NCI-H2107 (cell line): Measurements from ENCODE around the gene ZFR2.
A peak's percentile ranks its signal among the peaks of the same experiment; 100 is the strongest.

ENCODE experiments used
- DNase-seq: peaks from one replicate; lab custom pipeline; 2025; lab: John Stamatoyannopoulos, UW

Gene ZFR2

DNA sequence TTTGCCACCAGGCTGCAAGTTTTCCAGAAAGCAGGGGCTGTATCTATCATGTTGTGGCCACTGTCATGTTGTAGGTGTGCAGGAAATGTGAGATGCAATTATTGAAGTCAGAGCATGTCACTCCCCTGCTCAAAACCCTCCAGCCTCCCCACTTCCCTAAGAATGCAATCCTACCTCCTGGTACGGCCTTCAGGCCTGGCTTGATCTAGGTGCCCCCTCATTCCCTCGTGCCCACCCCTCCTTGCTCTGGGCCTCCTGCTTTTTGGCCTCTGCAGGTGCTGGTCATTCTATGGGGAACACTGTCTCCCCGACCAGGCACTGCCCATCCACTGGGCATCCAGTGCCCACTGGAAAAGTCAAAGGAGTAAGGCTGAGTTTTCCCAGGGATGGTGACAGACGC lies 54.2 kb downstream of the ZFR2 start:
- no peak for DNase-seq

DNA sequence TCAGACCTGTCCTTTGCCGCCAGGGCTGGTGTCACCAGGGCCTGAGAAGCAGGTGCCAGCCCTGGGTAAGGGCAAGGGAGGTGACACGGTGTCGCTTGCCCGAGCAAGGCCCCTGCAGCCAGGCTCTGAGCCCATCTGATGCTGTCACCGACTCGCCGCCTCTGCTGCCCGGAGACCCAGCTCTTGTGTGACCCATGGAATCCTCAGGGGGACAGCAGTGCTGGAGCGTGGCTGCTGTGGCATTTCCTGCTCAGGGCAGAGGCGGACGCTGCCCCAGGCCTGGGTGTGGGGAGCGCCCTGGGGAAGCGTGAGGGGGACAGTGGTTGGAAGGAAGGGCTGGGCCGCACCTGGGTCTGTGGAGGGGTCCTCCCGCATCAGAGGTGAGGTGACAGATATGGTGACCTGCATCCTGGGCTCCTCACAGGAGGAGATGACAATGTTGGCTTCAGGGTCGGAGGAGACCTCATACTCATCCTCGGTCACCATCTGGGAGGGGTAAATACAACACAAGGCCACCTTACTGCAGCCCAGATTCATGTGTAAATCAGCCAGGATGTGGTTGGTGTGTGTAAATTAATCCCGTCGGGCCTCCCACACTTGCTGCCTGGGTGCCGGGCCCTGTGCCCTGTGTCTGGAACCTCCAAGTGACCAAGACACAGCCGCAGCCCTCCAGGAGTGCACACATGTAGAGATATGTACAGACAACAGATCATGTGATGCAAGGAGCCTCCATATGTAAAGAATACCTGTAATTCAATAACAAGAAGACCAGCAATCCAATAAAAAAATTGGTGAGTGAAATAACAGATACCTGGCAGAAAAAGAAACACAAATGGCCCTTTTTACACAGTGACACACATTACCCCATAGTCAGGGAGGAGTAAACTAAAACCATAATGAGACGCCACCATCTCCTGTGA lies 55.1 kb downstream of the ZFR2 start:
- no peak for DNase-seq

- no peak for DNase-seq
These were observed 58.0 kb downstream of the ZFR2 start for GRCh38 chr19:3810708-3811355.

DNA sequence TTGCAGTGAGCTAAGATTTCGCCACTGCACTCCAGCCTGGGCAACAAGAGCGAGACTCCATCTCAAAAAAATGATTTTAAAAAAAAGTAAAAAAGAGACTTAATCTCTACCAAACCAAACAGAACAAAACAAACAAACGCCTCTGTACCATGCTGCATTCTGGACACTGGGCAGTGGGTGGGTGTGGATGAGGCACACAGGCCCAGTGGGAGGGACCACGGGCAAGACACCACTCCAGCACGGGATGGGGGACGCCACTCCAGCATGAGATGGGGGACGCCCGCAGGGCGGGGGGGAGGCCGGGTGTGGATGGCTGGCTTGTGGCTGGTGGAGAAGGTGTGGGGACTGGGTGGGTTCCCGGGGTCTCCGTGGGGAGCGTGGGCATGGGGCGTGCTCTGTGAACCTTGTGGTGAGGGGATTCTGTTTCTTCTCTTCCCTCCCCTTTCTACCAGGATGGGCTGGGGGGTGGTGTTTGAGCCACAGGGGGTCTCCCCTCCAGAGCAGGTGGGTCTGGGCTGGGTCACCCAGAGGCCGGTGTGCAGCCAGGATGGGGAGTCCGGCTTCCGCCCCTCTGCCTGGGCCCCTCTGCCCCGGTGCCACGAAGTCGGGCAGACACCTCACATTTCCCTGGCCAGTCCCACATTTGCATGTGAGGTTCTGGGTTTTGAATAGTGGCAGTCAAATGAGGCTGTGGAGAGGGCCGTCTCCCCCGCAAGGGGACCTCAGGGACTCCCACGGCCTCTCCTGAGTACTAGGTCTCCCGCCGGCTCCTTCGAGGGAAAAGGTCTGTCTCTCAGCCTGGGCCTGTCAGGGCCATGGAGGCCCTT lies 58.7 kb downstream of the ZFR2 start:
- no peak for DNase-seq

GRCh38 chr19:3808420-3809143 lies 60.3 kb downstream of the ZFR2 start:
- DNase-seq, result no peak

GRCh38 chr19:3807574-3808354 lies 61.1 kb downstream of the ZFR2 start:
- no peak for DNase-seq

- DNase-seq, result no peak
These were observed 61.7 kb downstream of the ZFR2 start for GRCh38 chr19:3807131-3807480.

GRCh38 chr19:3805859-3806258 lies 63.0 kb downstream of the ZFR2 start:
- no peak for DNase-seq

- no peak for DNase-seq
These were observed 64.4 kb downstream of the ZFR2 start for GRCh38 chr19:3804429-3804828.

- no peak for DNase-seq
These were observed 64.9 kb downstream of the ZFR2 start for GRCh38 chr19:3803986-3804385.

- DNase-seq, result no peak
These were observed 65.5 kb downstream of the ZFR2 start for GRCh38 chr19:3803114-3803888.

DNA sequence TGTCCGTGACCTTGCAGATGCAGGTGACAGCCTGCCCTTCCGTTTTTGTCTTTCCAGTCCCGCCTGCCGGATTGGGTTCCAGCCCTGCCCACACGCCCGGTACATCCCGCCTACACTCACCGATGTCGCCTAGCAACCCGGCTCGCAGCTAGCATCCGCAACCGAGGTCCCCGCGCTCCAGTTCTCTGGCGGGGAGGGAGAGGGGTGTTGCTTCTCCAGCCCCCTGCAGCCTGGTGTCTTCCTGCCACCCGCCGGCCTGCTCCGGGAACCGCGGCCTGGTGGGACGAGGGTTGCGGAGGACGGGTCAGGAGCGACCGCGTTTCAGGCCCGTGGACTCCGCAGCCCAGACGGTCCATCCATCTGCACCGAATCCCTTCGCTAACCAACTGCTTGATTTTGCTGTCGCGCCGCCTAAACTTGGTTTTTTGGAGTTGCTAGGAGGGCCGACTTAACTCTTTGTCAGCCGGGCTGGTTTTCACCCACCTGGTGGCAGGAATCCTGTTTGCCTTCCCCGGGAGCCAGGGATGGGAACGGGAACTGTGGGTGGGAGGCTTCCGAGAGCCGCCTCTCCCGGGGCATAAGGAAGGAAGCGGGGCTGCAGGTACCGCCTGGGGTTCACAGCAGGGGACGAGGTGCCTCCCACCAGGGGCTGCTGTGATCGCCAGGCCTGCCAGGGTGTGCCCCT lies 67.3 kb downstream of the ZFR2 start:
- DNase-seq, result peak; percentile 10

DNA sequence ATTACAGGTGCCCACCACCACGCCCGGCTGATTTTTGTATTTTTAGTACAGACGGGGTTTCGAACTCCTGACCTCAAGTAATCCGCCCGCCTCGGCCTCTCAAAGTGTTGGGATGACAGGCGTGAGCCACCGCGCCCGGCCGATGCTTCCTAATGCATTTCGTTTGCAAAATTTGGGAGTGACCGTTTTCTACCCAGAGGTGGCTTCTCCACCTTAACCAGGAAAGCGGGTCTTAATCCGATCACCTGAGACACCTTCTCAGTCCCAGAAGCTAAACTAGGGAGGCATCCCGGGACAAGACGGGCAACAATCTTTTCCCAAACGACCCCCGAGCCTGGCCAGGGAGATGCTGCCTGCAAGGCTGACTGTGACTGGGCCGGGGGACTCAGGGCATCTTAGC lies 67.8 kb downstream of the ZFR2 start:
- DNase-seq, result no peak

DNA sequence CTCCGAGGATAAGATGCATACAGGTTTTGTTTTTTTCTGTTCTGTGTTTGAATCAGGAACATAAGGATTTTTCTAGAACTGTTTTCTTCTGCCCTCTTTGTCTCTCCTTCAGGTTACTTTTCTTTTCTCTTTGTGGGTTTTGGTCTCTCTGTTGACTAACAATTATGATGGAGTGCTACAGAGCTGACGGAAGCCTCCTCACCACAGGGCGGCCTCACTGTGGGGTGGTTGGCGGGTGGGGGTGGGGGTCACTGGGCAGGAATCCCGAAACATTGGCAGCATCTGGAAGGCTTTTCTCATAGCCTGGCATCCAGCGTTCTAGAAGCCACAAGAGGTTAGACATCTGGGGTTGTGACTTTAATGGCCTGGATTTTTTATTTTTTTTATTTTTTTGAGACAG lies 70.7 kb downstream of the ZFR2 start:
- no peak for DNase-seq

- DNase-seq, result no peak
These were observed 72.5 kb downstream of the ZFR2 start for GRCh38 chr19:3796358-3796757.

GRCh38 chr19:3793799-3794198 lies 75.0 kb downstream of the ZFR2 start:
- no peak for DNase-seq

GRCh38 chr19:3792114-3792513 lies 76.7 kb downstream of the ZFR2 start:
- no peak for DNase-seq

- no peak for DNase-seq
These were observed 77.9 kb downstream of the ZFR2 start for GRCh38 chr19:3790941-3791340.

DNA sequence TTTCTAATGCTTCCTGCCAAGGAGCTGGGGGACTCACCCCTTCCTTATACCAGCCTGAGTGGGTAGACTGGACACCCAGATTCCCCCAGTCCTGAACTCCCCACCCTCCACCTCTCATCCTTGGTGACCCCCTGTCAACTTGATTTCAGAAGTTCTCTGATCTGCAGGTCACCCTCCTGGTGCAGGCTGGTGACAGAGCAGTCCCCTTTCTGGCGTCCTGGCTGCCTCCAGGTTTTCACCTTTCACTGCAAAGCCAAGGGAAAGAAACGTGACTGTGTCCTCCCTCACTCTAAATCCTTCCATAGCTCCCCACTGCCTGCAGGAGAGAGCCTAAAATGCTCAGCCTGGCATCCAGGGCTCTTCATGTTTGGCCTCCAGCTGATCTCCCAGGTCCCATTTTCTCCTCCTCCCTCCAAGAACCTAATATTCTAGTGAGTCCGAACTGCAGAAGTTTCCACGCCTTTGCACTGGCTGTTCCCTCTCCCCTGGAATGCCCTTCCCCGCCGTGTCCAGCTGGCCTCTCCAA lies 78.6 kb downstream of the ZFR2 start:
- no peak for DNase-seq
